GM12873 (cell line): ENCODE data around the gene SZT2.

Source experiments
- TF ChIP-seq, protein P1 (sequence below): IDR thresholded peaks from 2 replicates; pipeline ENCODE4 v1.5.1; 2012; ENCODE audit warnings: low read depth, mild to moderate bottlenecking, moderate library complexity, low read length, control low read depth; ENCODE audit not compliant: insufficient read depth; ENCODE audit errors: missing control alignments

Gene SZT2

GRCh38 chr1:43441894-43442637 is 52.4 kb downstream of the SZT2 start:
- TF ChIP-seq, protein P1, sequence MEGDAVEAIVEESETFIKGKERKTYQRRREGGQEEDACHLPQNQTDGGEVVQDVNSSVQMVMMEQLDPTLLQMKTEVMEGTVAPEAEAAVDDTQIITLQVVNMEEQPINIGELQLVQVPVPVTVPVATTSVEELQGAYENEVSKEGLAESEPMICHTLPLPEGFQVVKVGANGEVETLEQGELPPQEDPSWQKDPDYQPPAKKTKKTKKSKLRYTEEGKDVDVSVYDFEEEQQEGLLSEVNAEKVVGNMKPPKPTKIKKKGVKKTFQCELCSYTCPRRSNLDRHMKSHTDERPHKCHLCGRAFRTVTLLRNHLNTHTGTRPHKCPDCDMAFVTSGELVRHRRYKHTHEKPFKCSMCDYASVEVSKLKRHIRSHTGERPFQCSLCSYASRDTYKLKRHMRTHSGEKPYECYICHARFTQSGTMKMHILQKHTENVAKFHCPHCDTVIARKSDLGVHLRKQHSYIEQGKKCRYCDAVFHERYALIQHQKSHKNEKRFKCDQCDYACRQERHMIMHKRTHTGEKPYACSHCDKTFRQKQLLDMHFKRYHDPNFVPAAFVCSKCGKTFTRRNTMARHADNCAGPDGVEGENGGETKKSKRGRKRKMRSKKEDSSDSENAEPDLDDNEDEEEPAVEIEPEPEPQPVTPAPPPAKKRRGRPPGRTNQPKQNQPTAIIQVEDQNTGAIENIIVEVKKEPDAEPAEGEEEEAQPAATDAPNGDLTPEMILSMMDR = no peak

- TF ChIP-seq, protein P1 = no peak
Observed at GRCh38 chr1:43442756-43443155, 53.1 kb downstream of the SZT2 start.

- TF ChIP-seq, protein P1 = no peak
Observed at GRCh38 chr1:43443197-43443946, 53.7 kb downstream of the SZT2 start.

DNA sequence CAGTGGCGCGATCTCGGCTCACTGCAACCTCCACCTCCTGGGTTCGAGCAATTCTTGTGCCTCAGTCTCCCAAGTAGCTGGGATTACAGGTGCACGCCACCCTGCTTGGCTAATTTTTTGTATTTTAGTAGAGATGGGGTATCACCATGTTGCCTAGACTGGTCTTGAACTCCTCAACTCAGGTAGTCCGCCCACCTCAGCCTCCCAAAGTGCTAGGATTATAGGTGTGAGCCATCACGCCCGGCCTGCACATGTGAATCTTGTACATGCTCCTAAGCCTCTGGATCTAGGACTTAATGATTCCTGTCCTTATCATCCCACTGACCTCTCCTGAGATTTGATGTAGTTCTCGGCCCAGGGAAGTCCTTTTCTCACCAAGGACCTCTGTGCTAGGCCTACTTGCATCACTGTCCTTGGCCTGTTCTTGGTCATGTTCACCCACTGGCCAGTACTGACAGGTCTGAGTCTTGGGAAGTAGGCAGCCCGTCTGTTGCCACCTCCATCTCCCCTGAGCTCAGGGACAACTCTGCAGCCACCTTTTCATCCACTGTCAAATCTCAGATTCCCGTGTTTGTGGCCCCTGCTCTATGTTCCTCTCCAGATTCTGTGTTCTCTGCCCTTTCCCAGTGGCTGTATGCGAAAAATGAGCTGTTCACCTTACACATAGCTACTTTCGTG is 54.6 kb downstream of the SZT2 start:
- TF ChIP-seq, protein P1 = no peak

DNA sequence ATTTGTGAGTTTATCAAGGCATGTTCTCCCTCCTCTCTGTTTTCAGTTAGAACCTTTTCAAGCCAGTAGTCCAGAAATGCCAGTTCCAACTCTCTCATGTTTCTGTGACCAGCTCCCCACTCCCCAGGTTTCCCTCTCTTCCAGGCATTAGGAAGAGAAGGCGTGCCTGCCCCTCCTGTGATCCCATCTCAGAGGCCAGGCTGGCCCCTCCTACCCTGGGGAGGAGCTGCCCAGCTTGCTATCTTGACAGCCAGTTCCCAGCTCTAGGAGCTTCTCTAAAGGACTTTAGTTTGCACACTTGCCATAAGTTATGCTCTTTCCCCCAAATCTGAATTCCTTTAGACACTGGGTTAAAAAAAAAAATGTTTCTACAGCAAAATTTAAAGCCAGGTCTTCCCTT is 55.1 kb downstream of the SZT2 start:
- TF ChIP-seq, protein P1 = no peak

DNA sequence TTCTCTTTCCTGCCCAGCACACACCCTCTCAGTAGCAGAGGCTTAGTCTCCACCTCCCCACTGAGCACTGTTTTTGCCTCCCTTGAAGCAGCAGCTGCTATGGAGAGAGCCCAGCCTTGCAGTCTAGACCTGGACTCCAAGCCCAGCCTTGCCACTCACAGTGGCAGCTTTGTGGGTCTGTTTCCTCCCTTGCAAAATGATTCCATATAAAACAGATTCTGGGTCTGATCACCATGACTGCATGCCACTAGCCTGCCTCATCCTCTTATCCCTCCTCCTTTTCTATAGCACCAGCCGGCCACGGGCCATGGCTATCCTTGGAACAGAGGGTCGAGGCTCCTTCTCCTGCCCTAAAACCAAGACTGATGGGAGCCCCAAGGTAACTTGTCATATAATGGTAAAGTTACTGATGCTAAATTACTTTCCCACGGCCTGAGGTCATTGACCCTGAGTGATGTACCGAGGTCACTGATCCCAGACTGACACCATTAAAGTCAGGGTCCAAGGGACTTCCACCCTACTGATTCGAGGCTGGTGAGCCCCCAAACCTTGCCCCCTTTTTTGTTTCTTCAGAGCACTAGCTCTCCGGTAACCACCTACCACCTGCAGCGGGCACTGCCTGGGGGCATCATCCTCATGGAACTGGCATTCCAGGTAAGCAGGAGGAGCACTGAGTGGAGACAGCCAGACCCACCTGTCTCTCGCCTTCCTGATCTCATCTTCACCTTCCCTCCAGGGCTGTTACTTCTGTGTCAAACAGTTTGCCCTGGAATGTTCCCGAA is 56.1 kb downstream of the SZT2 start:
- TF ChIP-seq, protein P1 = no peak

DNA sequence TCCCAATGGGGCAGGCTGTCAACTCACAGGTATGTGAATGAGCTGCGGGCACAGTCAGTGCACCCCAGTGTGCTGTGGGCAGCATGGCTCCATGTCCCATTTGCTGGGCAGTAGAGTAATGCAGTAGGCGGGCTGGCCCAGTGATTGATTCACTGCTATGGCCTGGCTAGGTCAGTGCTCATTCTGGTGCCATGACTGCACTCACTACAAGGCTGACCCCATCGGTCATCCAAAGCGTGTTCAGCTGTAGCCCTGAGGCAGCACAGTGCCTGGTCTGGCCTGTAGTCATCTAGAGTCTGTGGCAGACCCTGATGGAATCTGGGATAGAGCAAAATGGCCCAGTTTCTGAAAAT is 56.7 kb downstream of the SZT2 start:
- TF ChIP-seq, protein P1 = no peak
